GM03348 (cell line): ENCODE measurements around the gene ZBTB9.

Source experiments
- DNase-seq: peaks from one replicate; pipeline ENCODE4 v3.0.0; 2012; ENCODE audit warnings: low spot score

ZBTB9 gene

DNA sequence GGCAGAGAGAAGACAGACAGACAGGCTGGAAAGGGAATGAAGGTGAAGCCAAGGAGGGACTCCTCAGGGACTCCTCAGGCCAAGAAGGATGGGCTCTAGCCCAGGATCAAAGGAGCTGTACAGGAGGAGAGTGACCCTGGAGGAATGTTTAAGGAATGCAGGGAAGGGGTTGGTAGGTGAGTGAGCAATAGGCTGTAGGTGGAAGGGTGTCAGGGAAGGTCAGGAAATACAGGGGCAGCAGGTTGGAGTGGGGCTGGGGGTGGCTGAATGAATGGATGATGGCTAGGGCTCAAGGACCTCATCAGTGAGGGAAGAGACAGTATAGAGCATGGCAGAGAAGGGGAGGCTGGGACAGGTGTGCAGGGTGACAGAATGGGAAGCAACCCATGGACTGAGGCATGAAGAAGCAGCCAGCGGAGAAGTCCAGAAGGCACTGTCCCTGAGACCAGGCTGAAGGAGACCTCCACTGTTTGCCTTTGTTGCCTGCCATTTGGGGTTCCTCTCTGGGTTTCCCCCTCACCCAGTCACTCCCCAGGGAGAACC lies 21.3 kb upstream of the ZBTB9 start:
- no peak for DNase-seq

DNA sequence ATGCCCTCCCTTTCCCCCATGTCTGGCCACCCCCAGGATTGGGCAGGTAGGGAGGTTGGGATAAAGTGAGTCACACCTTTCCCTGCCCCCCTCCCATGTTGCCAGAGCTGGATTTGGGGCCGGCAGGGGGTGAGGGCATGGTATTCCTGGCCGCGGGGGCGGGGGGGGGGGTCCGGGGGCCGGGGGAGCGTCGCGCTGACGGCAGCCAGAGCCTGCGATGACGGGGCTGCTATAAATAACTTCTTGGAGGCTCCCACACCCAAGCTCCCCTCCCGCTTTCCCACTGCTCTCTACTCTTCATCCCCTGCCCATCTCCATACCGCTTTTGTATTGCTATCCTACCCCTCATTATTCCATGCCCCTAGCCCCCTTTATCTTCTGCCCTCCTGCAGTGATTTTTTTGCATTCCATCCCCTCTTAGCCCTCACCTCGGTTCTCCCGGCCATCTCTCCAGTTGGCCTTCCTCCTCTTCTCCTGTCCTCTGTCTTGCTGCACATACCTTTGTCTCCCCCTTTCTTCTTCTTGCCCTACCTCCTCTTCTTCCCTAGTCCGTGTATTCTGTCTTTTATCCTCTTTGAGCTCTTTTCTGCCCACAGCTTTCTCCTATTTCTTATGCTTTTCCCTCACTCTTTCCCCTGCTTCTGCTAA lies 20.7 kb upstream of the ZBTB9 start:
- DNase-seq = no peak

DNA sequence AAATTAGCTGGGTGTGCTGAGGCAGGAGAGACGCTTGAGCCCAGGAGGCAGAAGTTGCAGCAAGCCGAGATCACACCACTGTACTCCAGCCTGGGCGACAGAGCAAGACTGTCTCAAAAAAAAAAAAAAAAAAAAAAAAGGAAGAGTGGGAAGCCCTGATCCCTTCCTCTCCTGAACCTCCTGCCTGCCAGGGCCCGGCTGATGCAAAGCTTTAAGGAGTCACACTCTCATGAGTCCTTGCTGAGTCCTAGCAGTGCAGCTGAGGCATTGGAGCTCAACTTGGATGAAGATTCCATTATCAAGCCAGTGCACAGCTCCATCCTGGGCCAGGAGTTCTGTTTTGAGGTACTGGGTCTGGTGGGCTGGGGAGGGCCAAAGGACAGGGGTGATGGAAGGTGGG lies 19.4 kb upstream of the ZBTB9 start:
- no peak for DNase-seq

GRCh38 chr6:33437666-33438065 lies 16.7 kb upstream of the ZBTB9 start:
- no peak for DNase-seq

GRCh38 chr6:33438978-33439594 lies 15.3 kb upstream of the ZBTB9 start:
- DNase-seq = no peak

DNA sequence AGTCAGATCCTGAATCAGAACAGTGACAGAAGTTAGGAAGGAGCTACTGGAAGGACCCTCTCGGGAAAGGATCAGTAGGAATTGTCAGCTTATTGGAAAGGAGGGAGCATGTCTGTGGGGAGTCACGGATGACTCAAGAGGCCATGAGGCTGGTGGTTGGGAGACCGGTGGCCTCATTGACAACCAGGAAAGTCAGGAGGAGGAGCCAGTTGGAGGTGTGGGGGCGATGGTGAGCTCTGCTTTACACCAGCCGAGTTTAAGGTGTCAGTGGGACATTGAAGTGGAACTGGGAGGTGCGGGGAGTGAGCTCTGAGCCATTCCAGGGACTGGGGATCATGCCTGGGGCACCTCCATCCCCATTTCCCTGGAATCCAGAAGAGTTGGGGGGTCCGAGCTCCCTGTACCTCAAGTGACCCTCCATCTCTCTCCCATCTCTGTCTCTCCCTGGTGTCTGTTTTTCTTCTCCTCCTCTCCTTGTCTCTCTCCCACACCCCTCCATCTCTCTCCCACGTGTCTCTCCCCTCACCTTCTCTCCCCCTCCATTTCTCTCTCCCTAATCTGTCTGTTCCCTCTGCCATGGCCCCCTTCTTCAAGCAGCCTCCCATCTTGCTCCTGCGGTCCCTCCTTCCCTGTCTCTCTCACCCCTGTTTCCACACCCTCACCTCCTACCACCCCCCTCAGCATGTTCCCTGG lies 14.3 kb upstream of the ZBTB9 start:
- no peak for DNase-seq

DNA sequence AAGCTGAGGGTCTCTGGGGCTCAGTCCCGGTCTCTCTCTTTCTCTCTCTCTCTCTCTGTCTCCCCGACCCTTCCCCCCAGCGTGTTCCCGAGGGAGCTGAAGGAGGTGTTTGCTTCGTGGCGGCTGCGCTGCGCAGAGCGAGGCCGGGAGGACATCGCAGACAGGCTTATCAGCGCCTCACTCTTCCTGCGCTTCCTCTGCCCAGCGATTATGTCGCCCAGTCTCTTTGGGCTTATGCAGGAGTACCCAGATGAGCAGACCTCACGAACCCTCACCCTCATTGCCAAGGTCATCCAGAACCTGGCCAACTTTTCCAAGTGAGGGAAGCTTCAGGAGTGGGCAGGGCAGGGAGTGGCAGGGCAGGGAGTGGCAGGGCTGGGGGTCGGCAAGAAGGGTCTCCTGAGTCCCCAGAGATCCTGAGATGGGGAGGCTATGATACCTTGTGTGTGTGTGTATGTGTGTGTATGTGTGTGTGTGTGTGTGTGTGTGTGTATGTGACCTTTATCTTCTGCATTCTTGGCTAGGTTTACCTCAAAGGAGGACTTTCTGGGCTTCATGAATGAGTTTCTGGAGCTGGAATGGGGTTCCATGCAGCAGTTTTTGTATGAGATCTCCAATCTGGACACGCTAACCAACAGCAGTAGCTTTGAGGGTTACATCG lies 13.6 kb upstream of the ZBTB9 start:
- DNase-seq = no peak

DNA sequence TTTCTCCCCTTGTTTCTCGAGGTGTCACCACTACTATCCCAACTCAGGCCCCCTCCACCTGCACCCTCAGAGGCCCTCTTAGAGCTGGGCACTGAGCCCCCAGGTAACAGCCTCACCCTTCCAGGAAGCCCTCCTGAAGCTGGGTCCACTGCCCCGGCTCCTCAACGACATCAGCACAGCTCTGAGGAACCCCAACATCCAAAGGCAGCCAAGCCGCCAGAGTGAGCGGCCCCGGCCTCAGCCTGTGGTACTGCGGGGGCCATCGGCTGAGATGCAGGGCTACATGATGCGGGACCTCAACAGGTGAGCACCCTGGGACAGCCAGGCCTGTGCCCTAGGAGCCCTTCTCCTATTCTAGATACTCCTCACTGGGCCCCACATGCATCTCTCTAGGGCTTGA lies 12.9 kb upstream of the ZBTB9 start:
- DNase-seq = no peak

- DNase-seq = no peak
These were observed 12.1 kb upstream of the ZBTB9 start for GRCh38 chr6:33442283-33442682.

- no peak for DNase-seq
These were observed 11.4 kb upstream of the ZBTB9 start for GRCh38 chr6:33443025-33443424.

DNA sequence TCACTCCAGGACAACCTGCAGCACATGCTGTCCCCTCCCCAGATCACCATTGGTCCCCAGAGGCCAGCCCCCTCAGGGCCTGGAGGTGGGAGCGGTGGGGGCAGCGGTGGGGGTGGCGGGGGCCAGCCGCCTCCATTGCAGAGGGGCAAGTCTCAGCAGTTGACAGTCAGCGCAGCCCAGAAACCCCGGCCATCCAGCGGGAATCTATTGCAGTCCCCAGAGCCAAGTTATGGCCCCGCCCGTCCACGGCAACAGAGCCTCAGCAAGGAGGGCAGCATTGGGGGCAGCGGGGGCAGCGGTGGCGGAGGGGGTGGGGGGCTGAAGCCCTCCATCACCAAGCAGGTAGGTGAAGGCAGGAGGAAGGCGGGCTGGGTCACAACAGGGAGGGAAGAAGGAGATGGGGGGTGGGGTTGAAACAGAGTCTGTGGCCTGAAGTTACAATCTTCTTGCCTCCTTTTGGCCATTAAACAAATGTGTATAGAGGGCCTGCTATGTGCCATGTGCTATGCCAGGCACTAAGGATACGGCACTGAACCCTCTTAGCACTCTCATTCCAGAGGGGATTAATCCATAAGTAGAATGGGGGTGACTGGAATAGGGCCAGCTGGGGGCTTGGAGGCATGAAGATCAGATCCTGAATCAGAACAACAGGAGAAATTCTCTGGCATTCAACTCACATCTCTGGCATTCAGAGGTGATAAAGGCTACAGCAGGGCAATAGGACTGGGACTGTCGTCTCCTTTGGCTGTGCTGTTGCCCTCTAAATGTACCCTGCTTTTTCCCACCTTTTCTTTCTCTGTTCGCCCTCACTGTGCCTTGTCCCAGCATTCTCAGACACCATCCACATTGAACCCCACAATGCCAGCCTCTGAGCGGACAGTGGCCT lies 10.5 kb upstream of the ZBTB9 start:
- no peak for DNase-seq

- no peak for DNase-seq
These were observed 9.2 kb upstream of the ZBTB9 start for GRCh38 chr6:33445119-33445603.

- DNase-seq = no peak
These were observed 8.0 kb upstream of the ZBTB9 start for GRCh38 chr6:33446356-33446755.

- no peak for DNase-seq
These were observed 3.9 kb upstream of the ZBTB9 start for GRCh38 chr6:33450434-33450833.

GRCh38 chr6:33451606-33452005 lies 2.8 kb upstream of the ZBTB9 start:
- DNase-seq = no peak

DNA sequence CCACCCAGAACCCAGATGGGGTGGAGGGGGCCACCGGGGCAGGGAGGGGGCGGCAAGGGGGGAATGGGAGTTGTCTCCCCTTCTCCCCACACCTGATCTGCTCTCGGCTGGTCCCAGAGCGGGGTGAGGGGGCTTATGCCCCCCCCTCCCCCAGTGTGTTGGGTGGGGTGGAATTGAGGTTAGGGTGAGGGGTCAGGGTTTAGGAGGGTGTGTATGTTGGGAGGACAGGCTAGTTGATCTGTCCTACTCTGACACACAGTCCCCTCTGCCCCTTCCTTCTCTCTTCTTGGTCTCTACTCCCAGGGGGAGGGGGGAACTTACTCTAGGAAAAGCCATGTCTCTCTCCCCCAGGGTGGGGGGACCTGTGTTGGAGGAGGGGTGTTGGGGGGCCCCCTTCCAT lies 1.9 kb upstream of the ZBTB9 start:
- DNase-seq = no peak

DNA sequence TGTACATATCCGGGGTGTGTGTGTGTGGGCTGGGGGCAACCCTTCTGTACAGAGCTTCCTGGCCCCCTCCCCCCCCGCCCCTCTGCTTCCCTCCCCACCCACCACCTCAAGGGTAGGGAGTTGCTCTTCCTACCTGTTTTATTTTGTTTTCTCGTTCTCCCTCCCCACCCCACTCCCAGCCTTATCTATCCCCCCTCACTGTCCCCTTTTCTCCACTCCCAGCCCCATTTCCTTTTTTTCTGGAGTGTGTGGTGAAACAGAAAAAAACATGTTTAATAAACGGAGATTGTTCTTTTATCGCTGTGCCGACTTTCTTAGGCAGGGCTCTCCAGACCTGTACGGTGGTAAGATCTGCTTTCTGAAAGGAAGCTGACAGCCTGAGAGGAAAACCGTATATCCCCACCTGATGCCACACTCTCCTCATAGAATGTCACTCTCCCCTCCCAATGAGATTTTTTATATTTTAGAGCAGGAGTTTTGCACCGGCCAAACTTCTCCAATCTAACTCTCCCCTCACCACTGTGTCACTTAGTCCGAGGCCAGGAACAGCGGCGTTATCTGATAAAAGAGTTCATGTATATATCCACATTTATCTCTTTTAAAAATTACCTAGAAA lies 875 bp upstream of the ZBTB9 start:
- DNase-seq = peak; percentile 35

DNA sequence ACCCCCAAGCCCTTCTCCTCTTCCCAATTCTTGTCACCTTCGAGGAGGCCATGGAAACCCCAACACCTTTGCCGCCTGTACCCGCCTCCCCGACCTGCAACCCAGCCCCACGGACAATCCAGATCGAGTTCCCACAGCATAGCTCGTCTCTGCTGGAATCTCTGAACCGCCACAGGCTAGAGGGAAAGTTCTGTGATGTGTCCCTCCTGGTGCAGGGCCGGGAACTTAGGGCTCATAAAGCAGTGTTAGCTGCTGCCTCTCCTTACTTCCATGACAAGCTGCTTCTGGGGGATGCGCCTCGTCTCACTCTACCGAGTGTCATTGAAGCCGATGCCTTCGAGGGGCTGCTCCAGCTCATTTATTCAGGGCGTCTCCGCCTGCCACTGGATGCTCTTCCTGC lies 675 bp downstream of the ZBTB9 start:
- DNase-seq = no peak

GRCh38 chr6:33456156-33456555 lies 1.8 kb downstream of the ZBTB9 start:
- DNase-seq = no peak

DNA sequence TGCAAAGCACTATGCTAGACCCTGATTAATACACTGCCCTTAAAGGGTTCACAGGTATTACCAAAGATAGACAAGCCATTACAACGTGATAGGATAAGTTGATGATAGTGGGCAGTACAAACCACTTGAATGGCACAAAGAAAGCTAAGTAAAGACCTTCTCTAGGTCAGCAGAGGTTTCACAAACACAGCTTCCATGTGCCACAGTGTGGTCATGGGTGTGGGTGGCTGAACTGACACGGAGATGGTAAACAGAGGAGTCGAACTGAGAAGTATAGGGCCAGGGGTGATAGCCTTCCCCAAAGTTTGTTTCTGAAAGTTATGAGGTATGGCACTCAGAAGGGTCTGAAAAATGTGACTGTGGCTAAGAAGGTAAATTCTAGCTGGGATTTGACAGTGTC lies 4.3 kb downstream of the ZBTB9 start:
- no peak for DNase-seq

DNA sequence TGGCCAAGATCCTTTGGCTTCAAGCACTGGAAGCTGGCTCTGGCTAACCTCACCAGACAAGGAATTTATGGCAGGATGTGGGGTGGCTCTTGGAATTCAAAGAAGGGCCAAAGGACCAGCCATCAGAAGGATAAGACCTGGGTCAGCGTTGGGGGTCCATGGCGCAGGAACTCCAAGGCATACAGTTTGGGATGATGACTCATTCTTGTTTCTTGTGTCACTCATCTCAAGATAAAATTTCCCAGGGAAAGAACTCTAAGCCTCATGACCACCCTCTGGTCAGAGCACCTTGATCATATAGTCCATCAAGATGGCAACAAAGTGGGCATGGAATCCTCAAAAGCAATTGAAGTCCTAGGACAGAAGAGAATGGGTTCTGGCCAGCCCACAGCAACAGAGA lies 4.8 kb downstream of the ZBTB9 start:
- DNase-seq = no peak
